Activated CD8-positive, alpha-beta memory T cell treated with anti-CD3 and anti-CD28 coated beads for 24 hours (primary cell): ENCODE measurements around the gene ZNF423.

ENCODE experiments used
- DNase-seq: peaks from one replicate; pipeline ENCODE4 v3.0.0-alpha.2; 2020

ZNF423 gene

GRCh38 chr16:49745311-49745747 lies 110.6 kb downstream of the ZNF423 start:
- no peak for DNase-seq

GRCh38 chr16:49744244-49745220 lies 111.4 kb downstream of the ZNF423 start:
- DNase-seq: no peak

GRCh38 chr16:49743658-49744057 lies 112.3 kb downstream of the ZNF423 start:
- DNase-seq: no peak

- no peak for DNase-seq
Observed at GRCh38 chr16:49743203-49743464, 112.8 kb downstream of the ZNF423 start.

GRCh38 chr16:49742428-49743202 lies 113.3 kb downstream of the ZNF423 start:
- DNase-seq: no peak

- no peak for DNase-seq
Observed at GRCh38 chr16:49740256-49740655, 115.7 kb downstream of the ZNF423 start.

GRCh38 chr16:49739381-49739780 lies 116.5 kb downstream of the ZNF423 start:
- DNase-seq: no peak

- no peak for DNase-seq
Observed at GRCh38 chr16:49738832-49739231, 117.1 kb downstream of the ZNF423 start.

- no peak for DNase-seq
Observed at GRCh38 chr16:49738001-49738400, 117.9 kb downstream of the ZNF423 start.

GRCh38 chr16:49737541-49737940 lies 118.4 kb downstream of the ZNF423 start:
- no peak for DNase-seq

GRCh38 chr16:49734331-49734730 lies 121.6 kb downstream of the ZNF423 start:
- DNase-seq: no peak

GRCh38 chr16:49733313-49734009 lies 122.5 kb downstream of the ZNF423 start:
- DNase-seq: no peak

GRCh38 chr16:49731911-49732310 lies 124.0 kb downstream of the ZNF423 start:
- no peak for DNase-seq

GRCh38 chr16:49730772-49731171 lies 125.1 kb downstream of the ZNF423 start:
- DNase-seq: no peak

- no peak for DNase-seq
Observed at GRCh38 chr16:49727611-49728010, 128.3 kb downstream of the ZNF423 start.

GRCh38 chr16:49726155-49726554 lies 129.8 kb downstream of the ZNF423 start:
- DNase-seq: no peak

GRCh38 chr16:49725651-49726050 lies 130.3 kb downstream of the ZNF423 start:
- DNase-seq: no peak

- no peak for DNase-seq
Observed at GRCh38 chr16:49724774-49725173, 131.1 kb downstream of the ZNF423 start.

GRCh38 chr16:49723310-49723709 lies 132.6 kb downstream of the ZNF423 start:
- no peak for DNase-seq

- no peak for DNase-seq
Observed at GRCh38 chr16:49720225-49720624, 135.7 kb downstream of the ZNF423 start.

GRCh38 chr16:49717689-49718088 lies 138.2 kb downstream of the ZNF423 start:
- DNase-seq: no peak

GRCh38 chr16:49716339-49716934 lies 139.5 kb downstream of the ZNF423 start:
- DNase-seq: no peak

- DNase-seq: no peak
Observed at GRCh38 chr16:49713770-49714169, 142.1 kb downstream of the ZNF423 start.
